SW 1271 (cell line): ENCODE results near the gene CARD19.
A peak's percentile ranks its signal among the peaks of the same experiment; 100 is the strongest.

Experiments
- DNase-seq, 2 experiments: peaks; one replicate each; lab custom pipeline; 2025; lab: John Stamatoyannopoulos, UW

Gene CARD19

GRCh38 chr9:93120846-93121315, 24.9 kb downstream of the CARD19 start:
- no peak for DNase-seq

- DNase-seq = no peak
These were observed 25.6 kb downstream of the CARD19 start for GRCh38 chr9:93121316-93122241.

DNA sequence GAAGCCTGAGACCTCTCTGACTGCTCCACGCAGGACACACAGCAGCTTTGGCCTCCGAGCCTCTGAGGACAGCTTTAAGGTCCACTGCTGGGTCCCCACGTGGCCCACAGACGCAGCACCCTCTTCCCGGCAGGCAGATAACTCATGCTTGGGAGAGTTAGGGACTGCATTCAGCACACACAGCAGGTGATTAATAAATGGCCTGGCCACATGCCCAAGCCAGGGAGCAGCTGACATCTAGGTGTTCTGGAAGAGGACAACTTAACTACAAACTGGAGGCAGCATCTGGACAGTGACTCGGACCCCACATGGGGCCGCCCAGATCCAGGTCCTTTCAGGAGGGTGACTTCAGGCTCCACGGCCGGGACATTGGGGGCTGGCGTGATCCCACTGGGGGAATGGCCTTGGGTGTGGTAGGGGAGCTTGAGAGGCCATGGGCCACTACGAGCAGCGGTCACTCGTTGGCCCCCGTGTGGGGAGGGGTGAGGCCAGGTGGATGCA, 26.8 kb downstream of the CARD19 start:
- DNase-seq = no peak

DNA sequence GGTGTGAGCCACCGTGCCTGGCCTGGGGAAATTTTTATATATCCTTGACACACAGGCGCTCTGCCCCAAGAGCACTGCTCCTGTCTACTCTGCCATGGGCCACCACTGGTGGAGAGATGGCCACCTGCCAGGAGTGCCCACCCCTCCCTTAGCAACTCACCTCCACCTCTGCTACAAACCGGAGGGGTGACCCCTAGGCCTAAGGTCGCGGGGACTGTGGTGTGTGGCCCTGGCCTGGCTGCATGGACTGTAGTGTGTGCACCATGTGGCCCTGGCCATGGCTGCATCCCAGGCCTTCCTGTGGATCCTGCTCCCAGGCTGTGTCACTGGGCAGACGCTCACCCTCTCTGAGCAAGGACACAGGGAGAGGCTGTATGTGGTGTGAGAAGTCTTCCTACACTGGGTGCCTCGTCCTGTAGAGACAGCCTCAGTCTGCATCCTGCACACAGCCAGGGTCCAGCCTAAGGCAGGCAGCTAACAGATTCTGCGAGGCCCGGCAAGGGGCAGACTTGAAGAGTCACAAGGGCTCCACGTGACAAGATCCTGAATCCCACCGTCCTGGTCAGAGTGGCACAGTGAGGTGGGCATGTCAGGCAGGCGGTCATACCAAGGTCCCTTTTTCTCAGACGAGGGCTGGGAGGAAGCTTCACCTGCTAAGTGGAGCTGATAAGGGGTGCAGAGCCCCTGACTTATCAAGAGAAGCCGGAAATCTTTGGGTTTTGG, 27.7 kb downstream of the CARD19 start:
- no peak for DNase-seq

DNA sequence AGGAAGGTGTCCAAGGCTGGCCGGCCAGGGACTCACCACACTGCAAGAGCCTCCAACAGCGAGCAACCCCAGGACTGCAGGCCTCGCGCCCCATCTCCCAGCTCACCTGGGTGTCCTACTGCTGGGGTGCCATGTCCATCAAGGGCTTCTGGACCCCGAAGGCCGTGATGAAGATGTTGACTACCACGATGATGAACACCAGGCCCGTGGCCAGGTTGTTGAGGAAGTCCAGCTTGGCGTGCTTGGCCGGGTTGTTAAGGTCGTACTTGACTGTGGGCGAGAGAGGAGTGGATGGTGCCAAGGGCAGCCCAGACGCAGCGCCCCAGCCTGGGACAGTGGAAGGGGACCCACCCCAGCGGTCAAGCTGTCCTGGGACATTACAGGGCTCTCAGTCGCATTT, 28.8 kb downstream of the CARD19 start:
- DNase-seq = no peak

- no peak for DNase-seq
These were observed 29.4 kb downstream of the CARD19 start for GRCh38 chr9:93125331-93125894.

DNA sequence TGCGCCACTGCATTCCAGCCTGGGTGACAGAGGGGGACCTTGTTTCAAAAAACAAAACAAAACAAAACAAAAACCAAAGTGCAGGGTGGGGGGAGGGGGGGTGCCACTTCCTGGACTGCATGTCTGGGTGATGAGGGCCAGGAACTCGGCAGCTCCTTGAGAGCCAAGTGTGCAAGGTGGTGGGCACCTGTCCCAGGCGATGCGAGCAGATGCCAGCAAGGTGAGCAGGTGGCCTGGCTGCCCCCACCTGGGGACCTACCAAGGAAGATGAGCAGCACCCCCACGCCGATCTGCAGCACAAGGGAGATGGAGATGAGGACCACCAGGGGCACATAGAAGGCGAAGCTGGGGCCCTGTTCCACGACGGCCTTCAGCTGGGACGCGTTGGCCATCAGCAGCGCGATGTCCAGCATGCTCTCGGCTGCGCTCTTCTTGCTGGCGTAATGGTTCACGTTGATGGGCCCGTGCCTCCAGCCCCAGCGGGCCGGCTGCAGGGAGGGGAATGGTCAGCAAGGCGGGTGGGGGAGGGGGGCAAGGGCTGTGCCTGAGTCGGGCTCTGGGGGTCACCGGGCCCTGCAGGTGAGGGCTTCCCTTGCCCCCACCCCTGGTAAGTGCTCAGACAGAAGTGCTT, 30.2 kb downstream of the CARD19 start:
- DNase-seq = no peak

DNA sequence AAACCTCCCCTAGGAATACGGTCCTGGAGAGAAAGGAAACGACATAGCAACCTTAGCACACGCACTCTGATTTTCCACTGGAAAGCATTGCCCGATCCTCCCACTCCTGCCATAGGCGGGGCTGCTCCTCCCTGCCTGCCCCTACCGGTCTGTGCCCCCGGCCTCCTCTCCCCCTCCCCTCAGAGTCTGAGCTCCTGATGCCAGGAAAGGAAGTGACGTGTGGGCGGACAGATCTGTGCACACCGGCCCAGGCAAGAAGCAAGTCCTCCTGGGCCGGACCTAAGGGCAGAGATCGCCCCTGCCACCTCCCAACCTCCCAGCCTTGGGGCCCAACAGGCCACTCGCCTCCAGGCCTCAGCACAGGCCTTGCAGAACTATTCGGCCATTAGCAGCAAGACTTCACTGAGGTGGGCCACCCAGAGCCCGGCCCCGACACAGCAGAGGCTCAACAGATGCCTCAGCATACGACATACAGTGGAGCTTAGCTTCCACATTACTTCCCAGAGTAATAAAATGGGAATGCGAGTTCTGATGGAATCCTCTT, 30.9 kb downstream of the CARD19 start:
- no peak for DNase-seq

DNA sequence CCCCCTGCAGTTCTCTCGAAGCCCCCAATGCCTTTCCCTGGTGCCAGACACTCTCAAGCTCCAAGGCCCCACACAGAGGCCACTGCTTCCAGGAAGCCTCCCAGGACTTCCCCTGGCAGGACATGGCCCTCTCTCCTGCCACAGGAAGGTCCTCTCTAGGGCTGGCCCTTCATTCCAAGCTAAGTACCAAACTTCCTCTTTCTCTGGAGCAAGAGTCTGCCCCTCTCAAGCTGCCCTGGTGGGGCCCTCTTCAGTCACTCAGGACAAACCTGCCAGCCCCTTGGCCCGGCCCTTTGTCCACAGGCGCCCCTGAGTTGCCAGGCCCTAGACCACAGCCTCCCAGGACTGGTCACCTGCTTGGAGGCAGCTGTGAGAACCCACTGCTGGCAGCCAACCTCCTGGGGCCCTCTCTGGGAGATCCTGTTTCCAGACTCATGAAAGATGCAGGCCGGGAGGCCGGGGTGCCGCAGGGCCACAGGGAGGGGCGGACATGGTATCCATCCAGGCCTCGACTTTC, 31.4 kb downstream of the CARD19 start:
- no peak for DNase-seq

DNA sequence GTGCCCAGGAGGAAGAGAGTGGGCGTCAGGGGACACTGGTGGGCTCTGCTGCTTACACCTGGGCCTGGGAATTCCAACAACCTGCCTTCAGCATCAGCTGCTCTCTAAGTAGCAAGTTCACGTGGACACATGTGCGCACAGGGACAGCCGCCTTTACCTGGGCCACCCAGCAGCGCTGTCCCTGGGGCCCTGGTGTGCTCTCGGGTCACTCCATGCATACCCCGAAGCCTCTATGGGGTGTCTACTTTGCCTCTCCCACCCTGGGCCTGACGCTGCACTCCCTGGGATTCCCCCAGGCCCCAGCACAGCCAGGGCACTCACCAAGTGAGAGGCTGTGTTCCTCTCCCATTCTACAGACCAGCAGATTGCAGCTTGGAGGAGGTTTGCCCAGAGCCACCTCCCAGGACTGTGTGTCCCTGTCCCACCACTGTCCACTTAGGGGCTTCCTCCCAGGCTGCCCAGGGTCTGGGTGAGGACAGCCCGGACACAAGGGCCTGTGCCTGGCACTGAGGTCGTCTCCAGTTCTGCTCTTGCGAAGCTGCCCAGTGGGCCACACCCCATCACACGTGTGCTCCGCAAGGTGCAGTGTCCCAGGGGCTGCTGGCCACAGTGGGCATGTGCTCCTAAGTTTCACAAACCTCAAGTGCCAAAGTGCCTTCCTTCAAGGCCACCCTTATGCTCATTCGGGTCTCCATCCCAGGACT, 32.1 kb downstream of the CARD19 start:
- DNase-seq = no peak

- no peak for DNase-seq
These were observed 32.8 kb downstream of the CARD19 start for GRCh38 chr9:93128715-93129224.

- DNase-seq = no peak
These were observed 33.3 kb downstream of the CARD19 start for GRCh38 chr9:93129286-93129685.

DNA sequence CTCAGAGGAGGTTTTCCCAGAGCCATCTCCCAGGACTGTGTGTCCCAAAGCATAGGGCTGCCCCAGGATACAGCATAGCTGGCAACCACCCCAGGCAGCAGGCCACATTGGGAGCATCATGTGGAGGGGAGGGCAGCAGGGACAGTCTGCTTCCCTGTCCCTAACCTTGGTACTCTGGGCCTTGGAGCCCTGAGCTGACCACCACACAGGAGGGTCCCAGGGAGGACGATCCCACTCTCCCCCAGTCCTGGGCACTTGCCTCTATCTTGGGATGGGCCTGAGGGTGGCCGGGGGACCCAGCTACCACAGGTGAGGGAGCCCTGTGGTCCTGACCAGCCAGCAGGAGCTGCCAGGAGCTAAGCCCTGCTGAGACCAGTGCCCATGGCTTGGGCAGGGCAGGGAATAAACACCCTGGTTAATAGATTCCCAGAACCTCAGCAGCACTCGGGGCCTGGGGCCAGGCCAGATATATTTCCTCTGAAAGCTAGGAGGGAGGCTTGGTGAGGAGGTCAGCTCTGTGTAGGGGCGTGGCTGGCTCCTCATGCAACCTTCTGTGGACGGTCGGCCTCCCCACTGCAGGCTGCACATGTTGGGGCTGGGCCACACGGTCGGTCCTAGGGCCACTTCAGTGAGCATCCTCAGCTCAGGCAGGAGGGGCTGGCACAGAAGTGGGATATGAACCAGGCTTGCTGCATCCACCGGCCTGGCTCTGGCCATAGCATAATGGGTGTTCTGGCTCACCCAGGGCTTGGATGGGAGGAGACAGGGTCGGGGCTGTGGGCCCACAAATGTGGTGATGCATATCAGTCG, 33.9 kb downstream of the CARD19 start:
- DNase-seq = no peak

DNA sequence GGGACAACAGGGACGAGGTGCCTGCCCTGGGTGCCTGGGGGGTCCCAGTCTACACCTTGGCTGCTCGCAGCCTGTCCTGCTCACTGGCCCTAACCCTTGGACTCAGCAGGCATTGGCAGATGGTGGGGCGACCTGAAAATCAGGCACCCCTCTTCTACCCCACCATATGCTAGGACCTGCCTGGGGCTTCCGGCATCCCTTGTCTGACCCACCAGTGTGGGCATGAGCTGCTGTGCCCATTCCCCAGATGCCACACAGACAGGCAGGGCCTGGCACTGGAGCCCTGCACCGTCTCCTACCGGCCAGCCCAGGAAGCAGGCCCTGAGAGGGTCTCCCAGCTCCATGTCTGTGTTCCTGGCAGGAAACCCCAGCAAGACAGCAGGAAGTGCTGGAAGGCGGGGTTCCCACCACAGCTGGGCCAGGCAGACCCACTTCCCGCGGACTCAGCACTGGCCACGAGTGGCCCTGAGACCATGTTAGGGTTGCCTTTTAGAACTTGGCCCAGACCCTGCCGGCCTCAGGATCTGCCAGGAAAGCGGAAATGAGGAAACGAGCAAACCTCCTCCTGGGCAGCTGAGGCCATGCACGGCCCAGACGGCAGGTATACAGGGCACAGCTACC, 35.0 kb downstream of the CARD19 start:
- DNase-seq = no peak

DNA sequence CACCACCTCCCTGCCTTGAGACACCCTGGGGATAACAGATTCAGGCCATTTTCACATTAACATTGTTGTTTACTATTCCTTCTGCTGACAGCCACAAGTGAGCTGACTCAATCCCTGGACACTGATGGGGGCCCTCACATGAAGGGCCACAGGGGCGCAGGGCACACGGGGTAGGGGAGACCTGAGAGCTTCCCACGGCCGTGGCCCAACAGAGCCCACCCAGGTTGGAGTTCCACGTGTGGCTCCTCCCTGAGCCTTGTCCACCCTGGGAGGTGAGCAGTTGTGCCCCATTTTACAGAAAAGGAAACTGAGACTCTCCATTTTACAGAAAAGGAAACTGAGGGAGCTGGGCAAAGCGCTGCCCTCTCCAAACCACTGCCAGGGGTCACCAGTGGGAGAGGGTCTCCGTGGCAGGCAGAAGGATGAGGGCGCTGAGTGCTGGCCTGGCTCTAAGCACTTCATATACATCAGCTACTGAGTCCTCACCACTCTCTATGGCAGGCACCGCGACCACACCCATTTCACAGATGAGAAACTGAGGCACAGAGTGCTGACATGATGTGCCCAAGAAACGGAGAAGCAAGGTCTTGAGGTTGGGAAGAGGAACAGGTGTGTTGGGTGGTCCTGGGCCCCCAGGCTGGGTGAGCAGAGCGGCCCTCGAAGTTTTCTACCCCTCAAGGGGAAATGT, 35.7 kb downstream of the CARD19 start:
- DNase-seq = no peak

DNA sequence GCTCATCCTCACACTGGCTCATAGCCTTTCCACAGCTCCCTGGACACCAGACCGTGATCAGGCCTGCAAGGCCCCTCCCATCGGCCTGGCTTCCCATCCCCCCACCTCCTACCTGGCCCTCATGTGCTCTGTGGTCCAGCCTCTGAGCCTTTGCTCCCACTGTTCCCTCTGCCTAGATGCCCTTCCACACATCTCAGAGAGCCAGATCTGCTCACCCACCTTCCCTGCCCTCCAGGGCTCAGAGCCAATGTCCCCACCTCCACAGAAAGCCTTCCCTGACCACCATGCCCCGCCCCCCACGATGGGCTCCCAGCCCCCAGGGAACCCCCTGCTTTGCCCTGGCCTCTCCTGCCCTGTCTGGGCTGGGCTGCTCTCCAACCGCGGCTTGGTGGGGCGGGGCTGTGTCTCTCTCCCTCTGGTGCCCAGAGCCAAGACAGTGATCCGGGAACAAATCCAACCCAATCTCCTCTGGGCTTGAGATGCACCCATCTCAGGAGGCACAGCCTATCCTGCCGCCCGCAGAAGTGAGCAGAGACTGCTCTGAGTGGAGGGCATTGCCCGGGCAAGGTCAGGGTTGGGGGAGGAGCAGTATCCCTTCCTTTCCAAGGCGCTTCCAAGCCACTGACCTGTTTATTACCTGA, 36.4 kb downstream of the CARD19 start:
- no peak for DNase-seq

GRCh38 chr9:93132946-93133680, 37.1 kb downstream of the CARD19 start:
- DNase-seq = no peak

DNA sequence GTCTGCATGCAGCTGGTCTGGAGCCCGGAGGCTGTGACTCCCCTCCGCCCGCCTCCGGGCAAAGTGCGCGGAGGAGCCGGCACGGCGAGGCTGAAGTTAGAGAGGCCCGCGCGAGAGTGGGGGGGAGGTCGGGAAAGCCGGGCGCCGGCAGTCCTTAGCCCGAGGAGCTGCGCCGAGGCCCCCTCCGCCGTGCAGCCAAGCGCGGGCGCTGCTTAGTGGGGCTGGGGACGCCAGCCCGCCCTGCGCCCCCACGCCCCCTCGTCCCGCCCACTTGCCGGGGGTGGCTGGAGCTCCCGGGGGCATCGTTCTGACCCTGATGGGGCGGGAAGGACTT, 37.6 kb downstream of the CARD19 start:
- DNase-seq = peak; percentile 41 to 45
